Measurements from ENCODE around the gene TMEM129.

The TMEM129 gene

DNA sequence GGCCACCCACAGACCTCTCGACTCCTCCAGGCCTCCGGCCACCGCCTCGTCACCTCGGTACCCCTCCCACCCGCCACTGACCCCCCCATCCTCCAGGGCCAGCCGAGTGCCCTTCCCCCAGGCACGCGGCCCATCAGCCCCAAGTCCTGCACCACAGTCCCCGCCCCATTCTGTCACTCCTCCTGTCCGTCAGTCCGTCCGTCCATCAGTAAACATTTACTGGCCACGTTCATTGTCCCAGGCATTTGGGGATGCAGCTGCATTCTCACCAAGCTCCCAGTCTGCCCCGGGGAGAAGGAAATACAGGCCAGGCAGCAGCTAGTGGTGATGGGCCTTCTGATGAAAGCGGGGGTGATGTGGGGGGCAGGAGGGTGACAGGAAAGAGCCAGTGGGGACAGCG lies 36.7 kb upstream of the TMEM129 start:
- no peak for ATAC-seq
- TF ChIP-seq PPARA (CRISPR knock-in tag; IDR thresholded peaks at IDR 0.05; ENCODE audit: borderline replicate concordance) (no peak), OSR1 (CRISPR knock-in tag; IDR thresholded peaks at IDR 0.05) (no peak), ZC3H10 (CRISPR knock-in tag; IDR thresholded peaks at IDR 0.05) (no peak), ARNTL (CRISPR knock-in tag; IDR thresholded peaks at IDR 0.05; ENCODE audit: borderline replicate concordance, low read depth) (no peak), ZFP3 (CRISPR knock-in tag; IDR thresholded peaks at IDR 0.05) (no peak), CSDC2 (CRISPR knock-in tag; IDR thresholded peaks at IDR 0.05) (no peak), RARB (CRISPR knock-in tag; IDR thresholded peaks at IDR 0.05) (no peak), BACH2 (CRISPR knock-in tag; IDR thresholded peaks at IDR 0.05; ENCODE audit: borderline replicate concordance) (no peak), ZNF8 (CRISPR knock-in tag; IDR thresholded peaks at IDR 0.05) (no peak), TOX (CRISPR knock-in tag; IDR thresholded peaks at IDR 0.05; ENCODE audit: borderline replicate concordance) (no peak), ISL1 (CRISPR knock-in tag; IDR thresholded peaks at IDR 0.05) (no peak), SNAI2 (CRISPR knock-in tag; IDR thresholded peaks at IDR 0.05) (no peak), ZFP30 (CRISPR knock-in tag; IDR thresholded peaks at IDR 0.05) (no peak), ESRRG (CRISPR knock-in tag; IDR thresholded peaks at IDR 0.05) (no peak), ZNF565 (CRISPR knock-in tag; conservative IDR thresholded peaks at IDR 0.05; ENCODE audit: low read depth) (no peak)
- TF ChIP-seq, protein P1, sequence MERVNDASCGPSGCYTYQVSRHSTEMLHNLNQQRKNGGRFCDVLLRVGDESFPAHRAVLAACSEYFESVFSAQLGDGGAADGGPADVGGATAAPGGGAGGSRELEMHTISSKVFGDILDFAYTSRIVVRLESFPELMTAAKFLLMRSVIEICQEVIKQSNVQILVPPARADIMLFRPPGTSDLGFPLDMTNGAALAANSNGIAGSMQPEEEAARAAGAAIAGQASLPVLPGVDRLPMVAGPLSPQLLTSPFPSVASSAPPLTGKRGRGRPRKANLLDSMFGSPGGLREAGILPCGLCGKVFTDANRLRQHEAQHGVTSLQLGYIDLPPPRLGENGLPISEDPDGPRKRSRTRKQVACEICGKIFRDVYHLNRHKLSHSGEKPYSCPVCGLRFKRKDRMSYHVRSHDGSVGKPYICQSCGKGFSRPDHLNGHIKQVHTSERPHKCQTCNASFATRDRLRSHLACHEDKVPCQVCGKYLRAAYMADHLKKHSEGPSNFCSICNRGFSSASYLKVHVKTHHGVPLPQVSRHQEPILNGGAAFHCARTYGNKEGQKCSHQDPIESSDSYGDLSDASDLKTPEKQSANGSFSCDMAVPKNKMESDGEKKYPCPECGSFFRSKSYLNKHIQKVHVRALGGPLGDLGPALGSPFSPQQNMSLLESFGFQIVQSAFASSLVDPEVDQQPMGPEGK (CRISPR knock-in tag; IDR thresholded peaks at IDR 0.05; ENCODE audit: borderline replicate concordance), result no peak
- TF ChIP-seq, protein P2, sequence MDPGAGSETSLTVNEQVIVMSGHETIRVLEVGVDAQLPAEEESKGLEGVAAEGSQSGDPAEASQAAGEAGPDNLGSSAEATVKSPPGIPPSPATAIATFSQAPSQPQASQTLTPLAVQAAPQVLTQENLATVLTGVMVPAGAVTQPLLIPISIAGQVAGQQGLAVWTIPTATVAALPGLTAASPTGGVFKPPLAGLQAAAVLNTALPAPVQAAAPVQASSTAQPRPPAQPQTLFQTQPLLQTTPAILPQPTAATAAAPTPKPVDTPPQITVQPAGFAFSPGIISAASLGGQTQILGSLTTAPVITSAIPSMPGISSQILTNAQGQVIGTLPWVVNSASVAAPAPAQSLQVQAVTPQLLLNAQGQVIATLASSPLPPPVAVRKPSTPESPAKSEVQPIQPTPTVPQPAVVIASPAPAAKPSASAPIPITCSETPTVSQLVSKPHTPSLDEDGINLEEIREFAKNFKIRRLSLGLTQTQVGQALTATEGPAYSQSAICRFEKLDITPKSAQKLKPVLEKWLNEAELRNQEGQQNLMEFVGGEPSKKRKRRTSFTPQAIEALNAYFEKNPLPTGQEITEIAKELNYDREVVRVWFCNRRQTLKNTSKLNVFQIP (CRISPR knock-in tag; IDR thresholded peaks at IDR 0.05; ENCODE audit: borderline replicate concordance, low read depth), result no peak
- TF ChIP-seq, protein P3, sequence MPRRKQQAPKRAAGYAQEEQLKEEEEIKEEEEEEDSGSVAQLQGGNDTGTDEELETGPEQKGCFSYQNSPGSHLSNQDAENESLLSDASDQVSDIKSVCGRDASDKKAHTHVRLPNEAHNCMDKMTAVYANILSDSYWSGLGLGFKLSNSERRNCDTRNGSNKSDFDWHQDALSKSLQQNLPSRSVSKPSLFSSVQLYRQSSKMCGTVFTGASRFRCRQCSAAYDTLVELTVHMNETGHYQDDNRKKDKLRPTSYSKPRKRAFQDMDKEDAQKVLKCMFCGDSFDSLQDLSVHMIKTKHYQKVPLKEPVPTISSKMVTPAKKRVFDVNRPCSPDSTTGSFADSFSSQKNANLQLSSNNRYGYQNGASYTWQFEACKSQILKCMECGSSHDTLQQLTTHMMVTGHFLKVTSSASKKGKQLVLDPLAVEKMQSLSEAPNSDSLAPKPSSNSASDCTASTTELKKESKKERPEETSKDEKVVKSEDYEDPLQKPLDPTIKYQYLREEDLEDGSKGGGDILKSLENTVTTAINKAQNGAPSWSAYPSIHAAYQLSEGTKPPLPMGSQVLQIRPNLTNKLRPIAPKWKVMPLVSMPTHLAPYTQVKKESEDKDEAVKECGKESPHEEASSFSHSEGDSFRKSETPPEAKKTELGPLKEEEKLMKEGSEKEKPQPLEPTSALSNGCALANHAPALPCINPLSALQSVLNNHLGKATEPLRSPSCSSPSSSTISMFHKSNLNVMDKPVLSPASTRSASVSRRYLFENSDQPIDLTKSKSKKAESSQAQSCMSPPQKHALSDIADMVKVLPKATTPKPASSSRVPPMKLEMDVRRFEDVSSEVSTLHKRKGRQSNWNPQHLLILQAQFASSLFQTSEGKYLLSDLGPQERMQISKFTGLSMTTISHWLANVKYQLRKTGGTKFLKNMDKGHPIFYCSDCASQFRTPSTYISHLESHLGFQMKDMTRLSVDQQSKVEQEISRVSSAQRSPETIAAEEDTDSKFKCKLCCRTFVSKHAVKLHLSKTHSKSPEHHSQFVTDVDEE (CRISPR knock-in tag; IDR thresholded peaks at IDR 0.05), result no peak

DNA sequence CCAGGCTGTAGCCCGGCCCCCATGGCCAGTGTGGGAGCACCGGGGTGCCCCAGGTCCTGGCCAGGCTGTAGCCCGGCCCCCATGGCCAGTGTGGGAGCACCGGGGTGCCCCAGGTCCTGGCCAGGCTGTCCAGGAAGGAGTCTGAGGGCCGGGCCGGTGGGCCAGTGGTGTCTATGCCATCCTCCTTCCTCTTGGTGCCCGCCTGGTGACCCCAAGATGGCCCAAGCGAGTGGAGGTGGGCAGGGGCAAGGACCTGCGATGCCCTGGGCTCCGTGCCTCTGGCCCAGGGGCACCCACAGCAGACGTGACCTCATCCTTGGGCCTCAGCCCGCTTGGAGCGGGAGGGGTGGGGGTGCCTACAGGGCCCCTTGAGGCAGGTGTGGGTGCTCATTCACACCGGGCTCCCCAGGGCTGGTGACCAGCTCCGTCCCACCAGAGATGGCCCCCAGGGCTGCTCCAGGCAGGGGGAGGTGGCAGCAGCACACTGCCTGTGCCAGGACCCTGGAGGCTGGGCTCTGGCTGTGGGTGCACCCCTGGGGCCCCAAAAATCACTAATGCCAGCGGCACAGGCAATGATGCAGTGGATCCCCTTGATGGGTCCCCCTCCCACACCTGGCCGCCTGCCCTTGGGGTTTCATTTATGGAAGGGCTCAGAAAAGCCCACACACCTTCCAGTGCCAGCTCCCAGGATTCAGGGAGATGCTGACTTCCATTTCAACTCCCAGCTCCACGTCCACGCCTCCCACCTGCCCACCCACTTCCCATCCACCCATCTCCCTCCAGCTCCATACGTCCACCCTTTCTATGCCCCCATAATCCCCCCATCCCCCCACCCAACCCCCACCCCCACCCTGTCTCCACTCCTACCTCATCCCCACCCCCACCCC lies 36.0 kb upstream of the TMEM129 start:
- no peak for ATAC-seq
- TF ChIP-seq, protein P1 (CRISPR knock-in tag; IDR thresholded peaks at IDR 0.05; ENCODE audit: borderline replicate concordance), result no peak
- TF ChIP-seq, protein P3 (CRISPR knock-in tag; IDR thresholded peaks at IDR 0.05), result no peak
- no peak for TF ChIP-seq ZNF70 (CRISPR knock-in tag; IDR thresholded peaks at IDR 0.05)
- TF ChIP-seq, protein P2 (CRISPR knock-in tag; IDR thresholded peaks at IDR 0.05; ENCODE audit: borderline replicate concordance, low read depth), result no peak
- no peak for TF ChIP-seq ZNF565 (CRISPR knock-in tag; conservative IDR thresholded peaks at IDR 0.05; ENCODE audit: low read depth)
- TF ChIP-seq BACH2 (CRISPR knock-in tag; IDR thresholded peaks at IDR 0.05; ENCODE audit: borderline replicate concordance), result no peak
- no peak for TF ChIP-seq OSR1 (CRISPR knock-in tag; IDR thresholded peaks at IDR 0.05)
- TF ChIP-seq, protein P4, sequence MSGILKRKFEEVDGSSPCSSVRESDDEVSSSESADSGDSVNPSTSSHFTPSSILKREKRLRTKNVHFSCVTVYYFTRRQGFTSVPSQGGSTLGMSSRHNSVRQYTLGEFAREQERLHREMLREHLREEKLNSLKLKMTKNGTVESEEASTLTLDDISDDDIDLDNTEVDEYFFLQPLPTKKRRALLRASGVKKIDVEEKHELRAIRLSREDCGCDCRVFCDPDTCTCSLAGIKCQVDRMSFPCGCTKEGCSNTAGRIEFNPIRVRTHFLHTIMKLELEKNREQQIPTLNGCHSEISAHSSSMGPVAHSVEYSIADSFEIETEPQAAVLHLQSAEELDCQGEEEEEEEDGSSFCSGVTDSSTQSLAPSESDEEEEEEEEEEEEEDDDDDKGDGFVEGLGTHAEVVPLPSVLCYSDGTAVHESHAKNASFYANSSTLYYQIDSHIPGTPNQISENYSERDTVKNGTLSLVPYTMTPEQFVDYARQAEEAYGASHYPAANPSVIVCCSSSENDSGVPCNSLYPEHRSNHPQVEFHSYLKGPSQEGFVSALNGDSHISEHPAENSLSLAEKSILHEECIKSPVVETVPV (CRISPR knock-in tag; IDR thresholded peaks at IDR 0.05), result no peak
- no peak for TF ChIP-seq ZNF8 (CRISPR knock-in tag; IDR thresholded peaks at IDR 0.05)
- TF ChIP-seq ISL1 (CRISPR knock-in tag; IDR thresholded peaks at IDR 0.05), result no peak
- TF ChIP-seq RARB (CRISPR knock-in tag; IDR thresholded peaks at IDR 0.05), result no peak
- TF ChIP-seq ZFP3 (CRISPR knock-in tag; IDR thresholded peaks at IDR 0.05), result no peak
- no peak for TF ChIP-seq CSDC2 (CRISPR knock-in tag; IDR thresholded peaks at IDR 0.05)
- TF ChIP-seq, protein P5, sequence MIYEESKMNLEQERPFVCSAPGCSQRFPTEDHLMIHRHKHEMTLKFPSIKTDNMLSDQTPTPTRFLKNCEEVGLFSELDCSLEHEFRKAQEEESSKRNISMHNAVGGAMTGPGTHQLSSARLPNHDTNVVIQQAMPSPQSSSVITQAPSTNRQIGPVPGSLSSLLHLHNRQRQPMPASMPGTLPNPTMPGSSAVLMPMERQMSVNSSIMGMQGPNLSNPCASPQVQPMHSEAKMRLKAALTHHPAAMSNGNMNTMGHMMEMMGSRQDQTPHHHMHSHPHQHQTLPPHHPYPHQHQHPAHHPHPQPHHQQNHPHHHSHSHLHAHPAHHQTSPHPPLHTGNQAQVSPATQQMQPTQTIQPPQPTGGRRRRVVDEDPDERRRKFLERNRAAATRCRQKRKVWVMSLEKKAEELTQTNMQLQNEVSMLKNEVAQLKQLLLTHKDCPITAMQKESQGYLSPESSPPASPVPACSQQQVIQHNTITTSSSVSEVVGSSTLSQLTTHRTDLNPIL (CRISPR knock-in tag; IDR thresholded peaks at IDR 0.05; ENCODE audit: low read depth), result no peak
- no peak for TF ChIP-seq ESRRG (CRISPR knock-in tag; IDR thresholded peaks at IDR 0.05)
- no peak for TF ChIP-seq ARNTL (CRISPR knock-in tag; IDR thresholded peaks at IDR 0.05; ENCODE audit: borderline replicate concordance, low read depth)

All from SK-N-SH treated with all-trans-retinoic acid at 6 μM for 48 hours (cell line).